HCT116 (cell line): ENCODE results near the gene ST7. TPM values are rescaled to one million over a fixed set of nuclear protein-coding genes. Genes with fewer than 3 reads are reported as not detected.

Source experiments
- ATAC-seq: fragments of 200-7000 bp; cut with Tn5 transposase; 2 replicates; pipeline ENCODE4 v1.9.1; 2020; ENCODE audit warnings: mild to moderate bottlenecking, moderate library complexity
- BruUV-seq: library from RNA; stranded (reverse); fragments of 400-500 nt; replicated peaks from 2 replicates; lab custom pipeline; 2021; lab: Mats Ljungman, UMichigan
- CTCF ChIA-PET: fragments of 300-600 bp; sonication (Branson Sonifier 250); formaldehyde crosslinking; loops from one replicate; lab custom pipeline; 2021; ENCODE audit warnings: antibody characterized with exemption; lab: Charles Lee
- POLR2A ChIA-PET: fragments of 300-600, 350-600 bp; sonication (Branson Sonifier 250); formaldehyde crosslinking; loops from one replicate; lab custom pipeline; 2021; ENCODE audit warnings: antibody characterized with exemption; lab: Charles Lee
- RAD21 ChIA-PET, 2 experiments: fragments of 300-600 bp; sonication (Branson Sonifier 250); formaldehyde crosslinking; loops; one replicate each; lab custom pipeline; 2023; ENCODE audit warnings: low total read pairs in 2 of 2; ENCODE audit not compliant: uncharacterized antibody in 2 of 2, unreplicated experiment in 2 of 2, low non-redundant PET in 1 of 2; lab: Charles Lee
- DNase-seq: peaks from one replicate; pipeline ENCODE4 v3.0.0-alpha.2; 2010; ENCODE audit warnings: low read depth, low spot score
- H2AFZ ChIP-seq: fragments of 200-600 bp; shearing (Covaris generic), sonication (generic); 2 replicates; pipeline ENCODE4 v1.6.1; 2017; ENCODE audit warnings: low read depth, mixed run types, mixed read lengths, antibody characterized with exemption, low read length; ENCODE audit not compliant: poor library complexity, severe bottlenecking
- H3K27ac ChIP-seq: 2 replicates; pipeline ENCODE4 v1.5.1; 2012; ENCODE audit warnings: low read depth, low read length
- H3K27me3 ChIP-seq: fragments of 200-600 bp; sonication (generic); 2 replicates; pipeline ENCODE4 v1.6.1; 2016; ENCODE audit warnings: mixed run types, low read length, mixed read lengths; ENCODE audit not compliant: insufficient read depth
- H3K36me3 ChIP-seq, 2 experiments: fragments of 200-500 bp in 1 of 2; fragments of 200-600 bp in 1 of 2; sonication (Bioruptor generic) in 1 of 2; sonication (generic) in 1 of 2; 2 replicates each; pipeline versions ENCODE4 v1.5.1 to v1.6.1; 2014 to 2016; ENCODE audit warnings: low read length in 2 of 2, inconsistent platforms in 1 of 2, mixed read lengths in 1 of 2, mixed run types in 1 of 2; ENCODE audit not compliant: insufficient read depth in 2 of 2, control insufficient read depth in 1 of 2
- H3K4me1 ChIP-seq, 2 experiments: fragments of 200-600 bp in 1 of 2; sonication (generic) in 1 of 2; 2 replicates each; pipeline versions ENCODE4 v1.5.1 to v1.6.1; 2012 to 2017; ENCODE audit warnings: low read length in 2 of 2, inconsistent platforms in 1 of 2, mild to moderate bottlenecking in 1 of 2, mixed read lengths in 1 of 2, mixed run types in 1 of 2, moderate library complexity in 1 of 2; ENCODE audit not compliant: insufficient read depth in 2 of 2, control insufficient read depth in 1 of 2
- H3K4me2 ChIP-seq: fragments of 200-600 bp; sonication (generic); 2 replicates; pipeline ENCODE4 v1.6.1; 2017; ENCODE audit warnings: mixed run types, low read length, mixed read lengths
- H3K4me3 ChIP-seq, 2 experiments: fragments of 200-600 bp in 1 of 2; sonication (generic) in 1 of 2; replicated peaks in 1 of 2; 2 replicates each; pipeline ENCODE4 v1.5.1; 2011 to 2016; ENCODE audit warnings: low read length in 2 of 2, control low read depth in 1 of 2, low read depth in 1 of 2, mild to moderate bottlenecking in 1 of 2, mixed read lengths in 1 of 2, mixed run types in 1 of 2
- H3K79me2 ChIP-seq: fragments of 200-600 bp; sonication (generic); 2 replicates; pipeline ENCODE4 v1.6.1; 2017; ENCODE audit warnings: mild to moderate bottlenecking, mixed run types, low read length, moderate library complexity, mixed read lengths; ENCODE audit not compliant: insufficient read depth
- H3K9ac ChIP-seq: fragments of 200-600 bp; sonication (generic); 2 replicates; pipeline ENCODE4 v1.6.1; 2016; ENCODE audit warnings: low read length, mixed read lengths
- H3K9me2 ChIP-seq: fragments of 200-600 bp; sonication (generic), shearing (Covaris generic); 2 replicates; pipeline ENCODE4 v1.6.1; 2017; ENCODE audit warnings: mixed run types, mild to moderate bottlenecking, moderate library complexity; ENCODE audit not compliant: insufficient read depth
- H3K9me3 ChIP-seq, 2 experiments: fragments of 200-500 bp in 1 of 2; fragments of 200-600 bp in 1 of 2; sonication (Bioruptor generic) in 1 of 2; sonication (generic) in 1 of 2; 2 replicates each; pipeline ENCODE4 v1.6.1; 2014 to 2017; ENCODE audit warnings: low read length in 2 of 2, mixed read lengths in 2 of 2, inconsistent platforms in 1 of 2, low read depth in 1 of 2, mild to moderate bottlenecking in 1 of 2, mixed run types in 1 of 2, moderate library complexity in 1 of 2; ENCODE audit not compliant: control insufficient read depth in 1 of 2, insufficient read depth in 1 of 2
- H4K20me1 ChIP-seq: fragments of 200-600 bp; sonication (generic), shearing (Covaris generic); 2 replicates; pipeline ENCODE4 v1.6.1; 2017; ENCODE audit warnings: mixed run types, mild to moderate bottlenecking, moderate library complexity; ENCODE audit not compliant: insufficient read depth
- CBX3 ChIP-seq: IDR thresholded peaks from 2 replicates; pipeline ENCODE4 v1.6.1; 2012; ENCODE audit warnings: low read depth
- CEBPB ChIP-seq: IDR thresholded peaks from 2 replicates; pipeline ENCODE4 v1.6.1; 2012; ENCODE audit warnings: low read depth
- EGR1 ChIP-seq: IDR thresholded peaks from 2 replicates; pipeline ENCODE4 v1.6.1; 2012; ENCODE audit warnings: low read depth
- ELF1 ChIP-seq: IDR thresholded peaks from 2 replicates; pipeline ENCODE4 v1.6.1; 2012; ENCODE audit warnings: low read depth, borderline replicate concordance
- JUND ChIP-seq: IDR thresholded peaks from 2 replicates; pipeline ENCODE4 v1.6.1; 2012
- POLR2A ChIP-seq: IDR thresholded peaks from 2 replicates; pipeline ENCODE4 v1.7.0; 2011; ENCODE audit warnings: borderline replicate concordance; ENCODE audit not compliant: insufficient read depth, insufficient read length; ENCODE audit errors: extremely low read depth
- POLR2AphosphoS5 ChIP-seq: IDR thresholded peaks from 2 replicates; pipeline ENCODE4 v1.6.1; 2011; ENCODE audit warnings: mild to moderate bottlenecking, low read depth, low read length, moderate library complexity
- REST ChIP-seq: IDR thresholded peaks from 2 replicates; pipeline ENCODE4 v1.6.1; 2012; ENCODE audit warnings: low read depth
- SIN3A ChIP-seq: IDR thresholded peaks from 2 replicates; pipeline ENCODE4 v1.6.1; 2012; ENCODE audit warnings: low read depth
- SP1 ChIP-seq: IDR thresholded peaks from 2 replicates; pipeline ENCODE4 v1.6.1; 2012; ENCODE audit warnings: low read depth
- SRF ChIP-seq: IDR thresholded peaks from 2 replicates; pipeline ENCODE4 v1.6.1; 2012; ENCODE audit warnings: low read depth
- TCF7L2 ChIP-seq: IDR thresholded peaks from 2 replicates; pipeline ENCODE4 v1.7.0; 2011; ENCODE audit warnings: borderline replicate concordance, inconsistent platforms; ENCODE audit not compliant: insufficient read depth, insufficient read length; ENCODE audit errors: extremely low read depth
- ZBTB33 ChIP-seq: IDR thresholded peaks from 2 replicates; pipeline ENCODE4 v1.6.1; 2011; ENCODE audit warnings: mild to moderate bottlenecking, low read length, moderate library complexity; ENCODE audit not compliant: insufficient replicate concordance; ENCODE audit errors: extremely low read depth
- ZFX ChIP-seq: fragments of 450-650 bp; IDR thresholded peaks from 2 replicates; pipeline ENCODE4 v1.6.1; 2017
- intact Hi-C: fragments of 100-400 bp; cut with micrococcal nuclease; formaldehyde crosslinking; loops from 2 replicates; pipeline ENCODE4 v1.10.0; 2022
- total RNA-seq: library from RNA; stranded (reverse); gene quantifications from one replicate; pipeline ENCODE4 v1.2.1, GENCODE V29; 2021; ENCODE audit not compliant: unreplicated experiment

The ST7 gene
- total RNA-seq, 1 experiment from 2014 or later = 12.6 TPM

- Histone ChIP-seq H3K4me3 (no peak overlapping the region), H3K4me1 (no peaks in the 10 kb centered on the region), H3K9me3 (no peaks in the 10 kb centered on the region), H2AFZ (no peak overlapping the region), H4K20me1 (no peaks in the 10 kb centered on the region), H3K27me3 (no peaks in the 10 kb centered on the region), H3K27ac (no peak overlapping the region), H3K79me2 (no peaks in the 10 kb centered on the region), H3K4me2 (no peak overlapping the region), H3K9ac (no peak overlapping the region), H3K36me3 (no peaks in the 10 kb centered on the region), H3K9me2 (no peaks in the 10 kb centered on the region)
- RAD21 ChIA-PET = no interaction called here
- POLR2A ChIA-PET = no interaction called here
- intact Hi-C loops = no loop called here
- TF ChIP-seq JUND = no peak
- TF ChIP-seq SIN3A = no peak
- TF ChIP-seq ZBTB33 = no peak
- no TSS peak for BruUV-seq
- CTCF ChIA-PET = no interaction called here
- no peak for ATAC-seq
- DNase-seq = no peak
Observed at GRCh38 chr7:117062300-117062699, 109.0 kb downstream of the ST7 start.

- no peaks in the 10 kb centered on the region for H3K79me2 ChIP-seq
- no peaks in the 10 kb centered on the region for H3K9me3 ChIP-seq
- H3K27ac ChIP-seq = no peak overlapping the region
- intact Hi-C loops = no loop called here
- DNase-seq (no peak), ATAC-seq (no peak)
- CTCF ChIA-PET = no interaction called here
- H3K9ac ChIP-seq = no peak overlapping the region
- no peaks in the 10 kb centered on the region for H3K4me1 ChIP-seq
- H3K4me3 ChIP-seq = no peak overlapping the region
- H4K20me1 ChIP-seq = no peaks in the 10 kb centered on the region
- no peaks in the 10 kb centered on the region for H3K36me3 ChIP-seq
- no TSS peak for BruUV-seq
- TF ChIP-seq SP1 (no peak), ELF1 (no peak), CEBPB (no peak), ZFX (no peak), SIN3A (no peak), TCF7L2 (no peak), EGR1 (no peak), POLR2A (no peak), JUND (no peak), CBX3 (no peak), POLR2AphosphoS5 (no peak), SRF (no peak), REST (no peak)
- RAD21 ChIA-PET = no interaction called here
- H3K4me2 ChIP-seq = no peak overlapping the region
- H3K27me3 ChIP-seq = no peaks in the 10 kb centered on the region
- POLR2A ChIA-PET = no interaction called here
- no peaks in the 10 kb centered on the region for H3K9me2 ChIP-seq
- H2AFZ ChIP-seq = no peak overlapping the region
Observed at GRCh38 chr7:117064688-117065087, 111.4 kb downstream of the ST7 start.
